MG63 (cell line): ENCODE measurements around the gene SDF2. TPM values are rescaled to one million over a fixed set of nuclear protein-coding genes. Genes with fewer than 3 reads are reported as not detected.
A peak's percentile ranks its signal among the peaks of the same experiment; 100 is the strongest.
"Not testable (repeated sequence)": the region's sequence is repeated elsewhere in the genome, so short reads cannot be mapped to it uniquely, and the experiment has no call there.

Experiments
- DNase-seq: peaks from one replicate; pipeline ENCODE4 v3.0.0-alpha.2; 2020
- H3K27me3 ChIP-seq: fragments of 250-450 bp; sonication (Bioruptor Pico); 2 replicates; pipeline ENCODE4 v1.5.1; 2020; ENCODE audit warnings: mild to moderate bottlenecking, moderate library complexity
- H3K36me3 ChIP-seq: fragments of 250-450 bp; sonication (Bioruptor Pico); 2 replicates; pipeline ENCODE4 v1.5.1; 2020; ENCODE audit warnings: mild to moderate bottlenecking, moderate library complexity
- H3K4me3 ChIP-seq: fragments of 250-450 bp; sonication (Bioruptor Pico); 2 replicates; pipeline ENCODE4 v1.5.1; 2020; ENCODE audit warnings: mild to moderate bottlenecking, moderate library complexity
- H3K9me3 ChIP-seq: fragments of 250-450 bp; sonication (Bioruptor Pico); 2 replicates; pipeline ENCODE4 v1.5.1; 2020; ENCODE audit warnings: mild to moderate bottlenecking, moderate library complexity
- total RNA-seq: library from RNA; depleted of rRNA; stranded (reverse); fragments of >200 nt; shearing (Covaris generic); gene quantifications from 2 replicates; pipeline ENCODE4 v1.2.3, GENCODE V29; 2014; ENCODE audit warnings: low replicate concordance; rRNA removed

SDF2 gene
- total RNA-seq, 1 experiment from 2014 or later = 58.6 TPM

GRCh38 chr17:28613931-28614381 lies 47.8 kb downstream of the SDF2 start, which contains the start of gene RSKR:
Gene RSKR, minus strand, starts transcription at chr17:28614185. Its CDS starts 24 bp downstream, at chr17:28614161.
- H3K27me3 ChIP-seq = no peaks in the 10 kb centered on the region
- no peak for DNase-seq
- no peak within 1 kb of the TSS for H3K4me3 ChIP-seq
- peaks cover 81% of the 10 kb centered on the region for H3K36me3 ChIP-seq
- H3K9me3 ChIP-seq = no peaks in the 10 kb centered on the region

- no peaks in the 10 kb centered on the region for H3K9me3 ChIP-seq
- no peaks in the 10 kb centered on the region for H3K27me3 ChIP-seq
- H3K4me3 ChIP-seq = no peak overlapping the region
- peaks cover 78% of the 10 kb centered on the region for H3K36me3 ChIP-seq
- DNase-seq = no peak
These were observed 48.5 kb downstream of the SDF2 start for GRCh38 chr17:28612936-28613872.

GRCh38 chr17:28612531-28612930 lies 49.2 kb downstream of the SDF2 start:
- no peak overlapping the region for H3K4me3 ChIP-seq
- no peaks in the 10 kb centered on the region for H3K9me3 ChIP-seq
- H3K27me3 ChIP-seq = no peaks in the 10 kb centered on the region
- DNase-seq = no peak
- H3K36me3 ChIP-seq = peaks cover 79% of the 10 kb centered on the region

- no peak for DNase-seq
- H3K36me3 ChIP-seq = peaks cover 71% of the 10 kb centered on the region
- no peaks in the 10 kb centered on the region for H3K27me3 ChIP-seq
- H3K9me3 ChIP-seq = no peaks in the 10 kb centered on the region
- H3K4me3 ChIP-seq = no peak overlapping the region
These were observed 51.3 kb downstream of the SDF2 start for GRCh38 chr17:28610376-28610775.

- H3K4me3 ChIP-seq, DNase-seq, H3K9me3 ChIP-seq, H3K27me3 ChIP-seq: not testable (repeated sequence)
- H3K36me3 ChIP-seq = peaks cover 25% of the 10 kb centered on the region
These were observed 57.7 kb downstream of the SDF2 start for GRCh38 chr17:28604031-28604430.

DNA sequence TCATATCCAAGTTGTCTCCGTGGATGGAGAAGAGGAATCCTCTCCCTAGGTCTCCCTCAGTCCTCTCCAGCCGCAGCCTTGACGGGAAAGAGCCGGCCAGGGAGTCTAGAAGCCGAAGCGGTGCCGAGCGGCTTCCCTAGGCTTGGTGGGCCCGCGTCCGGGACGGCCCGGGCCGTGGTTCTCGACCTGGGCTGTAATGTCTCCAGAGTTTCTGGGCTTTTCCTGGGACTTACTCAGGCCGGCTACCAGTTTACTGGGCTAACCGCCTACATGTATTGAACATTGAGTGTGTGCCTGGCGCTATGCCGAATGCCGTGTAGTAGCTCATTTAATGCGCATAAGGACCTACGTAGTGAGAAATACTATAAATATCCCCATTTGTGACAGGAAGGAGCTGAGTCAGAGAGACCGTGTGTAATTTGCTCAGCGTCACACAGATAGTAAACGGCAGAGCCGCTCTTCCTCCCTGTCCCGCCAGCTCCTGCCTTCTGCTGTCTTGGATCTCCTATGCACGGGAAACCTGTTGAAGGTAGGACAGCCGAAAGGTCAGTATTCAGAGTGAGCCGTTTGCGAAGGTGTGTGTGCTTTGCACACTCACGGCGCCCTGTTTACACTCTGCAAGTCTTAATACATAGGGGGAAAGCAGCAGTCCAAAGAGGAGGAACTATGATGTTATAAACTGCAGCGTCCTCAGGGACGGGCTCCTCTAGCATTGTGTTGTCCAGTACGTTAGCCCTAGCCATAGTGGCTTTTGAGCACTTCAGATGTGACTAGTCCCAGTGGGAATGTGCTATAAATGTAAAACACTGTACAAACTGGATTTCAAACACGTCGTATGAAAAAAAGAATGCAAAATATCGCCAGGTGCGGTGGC lies 62.2 kb downstream of the SDF2 start:
- Histone ChIP-seq H3K36me3 (peaks cover 36% of the 10 kb centered on the region), H3K4me3 (peak overlapping the region; percentile 93), H3K27me3 (no peaks in the 10 kb centered on the region), H3K9me3 (no peaks in the 10 kb centered on the region)
- DNase-seq = peak; percentile 87

DNA sequence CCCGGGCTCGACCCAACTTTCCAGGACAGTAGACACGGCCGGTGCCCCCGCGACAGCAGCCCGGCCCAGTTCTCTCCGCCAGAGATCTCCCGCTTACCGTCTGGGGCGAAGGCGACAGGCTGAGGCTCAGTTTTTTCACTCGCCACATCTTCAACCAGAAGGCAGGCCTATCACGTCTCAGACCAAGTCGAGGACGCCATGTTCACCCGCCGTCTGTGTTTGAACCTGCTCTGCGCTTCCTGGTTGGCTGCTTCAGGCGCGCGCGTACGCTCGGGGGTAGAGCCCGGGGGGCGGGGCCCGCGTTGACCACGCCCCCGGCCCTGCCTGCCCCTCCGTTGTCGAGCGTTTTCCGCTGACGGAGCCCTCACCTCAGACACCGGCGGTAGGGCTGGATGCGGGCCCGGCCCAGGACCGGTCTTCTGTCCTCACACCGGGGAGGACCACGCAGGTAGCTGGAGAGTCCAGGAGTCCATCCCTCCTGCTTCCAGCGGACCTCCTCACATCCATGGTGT lies 62.9 kb downstream of the SDF2 start, which contains the start of gene SPAG5:
Gene SPAG5 (minus strand): TSS at position 227 of the 512 bp plus-strand sequence. CDS start 79 bp downstream, at position 148.
- peak; percentile 94 for DNase-seq
- Histone ChIP-seq H3K4me3 (peak within 1 kb of the TSS; percentile 93), H3K27me3 (no peaks in the 10 kb centered on the region), H3K36me3 (peaks cover 42% of the 10 kb centered on the region), H3K9me3 (no peaks in the 10 kb centered on the region)

- Histone ChIP-seq H3K36me3 (peaks cover 43% of the 10 kb centered on the region), H3K9me3 (no peaks in the 10 kb centered on the region), H3K4me3 (peak overlapping the region; percentile 93), H3K27me3 (no peaks in the 10 kb centered on the region)
- no peak for DNase-seq
These were observed 63.3 kb downstream of the SDF2 start for GRCh38 chr17:28598389-28598788.

Other genes starting within 250 kb of the SDF2 start
- not detected in 2 replicates for gene SLC13A2, start 188.3 kb downstream of the SDF2 start, total RNA-seq
- not detected in 2 replicates for gene FOXN1, start 155.6 kb downstream of the SDF2 start, total RNA-seq
- 20.8 and 36.4 TPM in 2 replicates for gene UNC119, start 109.3 kb downstream of the SDF2 start, total RNA-seq
- gene PIGS, start 90.4 kb downstream of the SDF2 start, total RNA-seq = 29.5 and 65.1 TPM in 2 replicates
- 1.1 TPM in 1 of 2 replicates, not detected in the other for gene ALDOC, start 85.0 kb downstream of the SDF2 start, total RNA-seq
- gene SPAG5, start 62.9 kb downstream of the SDF2 start, total RNA-seq = 45.1 and 82.9 TPM in 2 replicates
- 0.79 and 1.3 TPM in 2 replicates for gene RSKR, start 47.7 kb downstream of the SDF2 start, total RNA-seq
- gene BLTP2, start 16.7 kb downstream of the SDF2 start, total RNA-seq = 114 and 149 TPM in 2 replicates
- 27.6 and 32.0 TPM in 2 replicates for gene SUPT6H, start 299 bp upstream of the SDF2 start, total RNA-seq
- 0.79 TPM in 1 of 2 replicates, not detected in the other for gene PROCA1, start 50.0 kb upstream of the SDF2 start, total RNA-seq
- 445 and 645 TPM in 2 replicates for gene RAB34, start 56.0 kb upstream of the SDF2 start, total RNA-seq
- 768 and 1,491 TPM in 2 replicates for gene RPL23A, start 58.1 kb upstream of the SDF2 start, total RNA-seq
- gene TLCD1, start 64.3 kb upstream of the SDF2 start, total RNA-seq = 6.7 and 26.1 TPM in 2 replicates
- gene NEK8, start 66.9 kb upstream of the SDF2 start, total RNA-seq = 0.69 and 4.0 TPM in 2 replicates
- 26.1 and 115 TPM in 2 replicates for gene TRAF4, start 82.1 kb upstream of the SDF2 start, total RNA-seq
- 0.05 and 0.46 TPM in 2 replicates for gene FAM222B, start 180.9 kb upstream of the SDF2 start, total RNA-seq
- 34.5 and 60.8 TPM in 2 replicates for gene ERAL1, start 193.1 kb upstream of the SDF2 start, total RNA-seq
- gene FLOT2, start 235.8 kb upstream of the SDF2 start, total RNA-seq = 72.9 and 85.2 TPM in 2 replicates
- 10.3 and 12.0 TPM in 2 replicates for gene DHRS13, start 241.2 kb upstream of the SDF2 start, total RNA-seq